ENCODE data around the gene FABP3. TPM values are rescaled to one million over a fixed set of nuclear protein-coding genes. Genes with fewer than 3 reads are reported as not detected.

FABP3 gene
- total RNA-seq, 4 donors from 2014 or later: 2.3 to 6.6 (median 5.4) TPM; not detected in 1

DNA sequence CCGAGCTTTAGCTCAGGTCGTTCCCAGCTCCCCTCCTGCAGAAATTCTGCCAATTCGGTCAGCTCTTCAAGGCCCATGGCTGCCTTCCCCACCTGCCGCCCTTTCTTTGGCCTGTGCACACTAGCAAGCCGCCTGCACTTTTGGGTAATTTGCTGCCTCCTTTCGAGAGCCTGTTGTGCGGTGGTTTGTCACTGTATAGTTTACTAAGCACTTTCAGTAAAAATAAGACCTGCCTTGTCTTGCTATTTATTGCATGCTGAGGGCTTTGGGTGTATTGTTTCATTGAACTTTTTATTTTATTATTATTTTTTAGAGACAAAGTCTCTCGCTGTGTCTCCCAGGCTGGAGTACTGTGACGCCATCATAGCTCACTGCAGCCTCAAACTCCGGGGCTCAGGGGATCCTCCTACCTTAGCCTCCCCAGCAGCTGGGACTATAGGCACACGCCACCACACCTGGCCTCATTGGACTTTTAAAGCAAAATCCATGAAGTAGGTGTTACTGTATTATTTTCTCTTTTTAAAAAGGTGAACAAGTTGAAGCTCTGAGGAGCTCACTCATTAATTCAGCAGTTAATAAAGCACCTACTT lies 1.1 kb upstream of the FABP3 start:
- no peak for DNase-seq
- H3K4me3 ChIP-seq (replicated peaks in 1 of 3): peak overlapping the region in 1 of 3 donors; percentile 31
- no peaks in the 10 kb centered on the region for H3K9me3 ChIP-seq
- no peaks in the 10 kb centered on the region for H3K36me3 ChIP-seq
- H3K4me1 ChIP-seq: peaks cover 31 to 49% of the 10 kb centered on the region in 2 donors
- 35% methylated on average over 11 of the region's 11 CpGs for WGBS, 2 donors
- TF ChIP-seq, protein P1, sequence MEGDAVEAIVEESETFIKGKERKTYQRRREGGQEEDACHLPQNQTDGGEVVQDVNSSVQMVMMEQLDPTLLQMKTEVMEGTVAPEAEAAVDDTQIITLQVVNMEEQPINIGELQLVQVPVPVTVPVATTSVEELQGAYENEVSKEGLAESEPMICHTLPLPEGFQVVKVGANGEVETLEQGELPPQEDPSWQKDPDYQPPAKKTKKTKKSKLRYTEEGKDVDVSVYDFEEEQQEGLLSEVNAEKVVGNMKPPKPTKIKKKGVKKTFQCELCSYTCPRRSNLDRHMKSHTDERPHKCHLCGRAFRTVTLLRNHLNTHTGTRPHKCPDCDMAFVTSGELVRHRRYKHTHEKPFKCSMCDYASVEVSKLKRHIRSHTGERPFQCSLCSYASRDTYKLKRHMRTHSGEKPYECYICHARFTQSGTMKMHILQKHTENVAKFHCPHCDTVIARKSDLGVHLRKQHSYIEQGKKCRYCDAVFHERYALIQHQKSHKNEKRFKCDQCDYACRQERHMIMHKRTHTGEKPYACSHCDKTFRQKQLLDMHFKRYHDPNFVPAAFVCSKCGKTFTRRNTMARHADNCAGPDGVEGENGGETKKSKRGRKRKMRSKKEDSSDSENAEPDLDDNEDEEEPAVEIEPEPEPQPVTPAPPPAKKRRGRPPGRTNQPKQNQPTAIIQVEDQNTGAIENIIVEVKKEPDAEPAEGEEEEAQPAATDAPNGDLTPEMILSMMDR (IDR thresholded peaks at IDR 0.05): no peak
- peak overlapping the region; percentile 91 to 99 (median 96) for H3K27ac ChIP-seq
- H3K27me3 ChIP-seq: no peaks in the 10 kb centered on the region
- intact Hi-C loops (cut with DNase I): no loop called here

DNA sequence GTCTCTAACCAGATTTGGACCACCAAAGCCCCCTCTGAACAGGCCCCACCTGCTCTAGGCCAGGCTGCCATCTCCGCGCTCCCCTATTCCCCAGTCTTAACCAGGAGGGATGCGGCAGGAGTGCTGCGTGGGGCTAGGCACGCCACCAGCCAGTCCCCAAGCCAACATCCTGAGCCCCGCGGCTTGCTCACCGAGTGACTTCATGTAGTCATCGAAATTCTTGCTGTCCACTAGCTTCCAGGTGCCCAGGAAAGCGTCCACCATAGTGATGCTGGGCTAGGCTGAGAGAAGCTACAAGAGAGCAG lies 173 bp downstream of the FABP3 start:
- H3K4me3 ChIP-seq (replicated peaks in 1 of 3): peak overlapping the region in 1 of 3 donors; percentile 31
- intact Hi-C loops (cut with DNase I): no loop called here
- TF ChIP-seq POLR2A (IDR thresholded peaks at IDR 0.05): no peak
- TF ChIP-seq, protein P1 (IDR thresholded peaks at IDR 0.05): no peak
- WGBS, 2 donors: 77 to 90% methylated on average over 5 to 10 of the region's 10 CpGs
- no peaks in the 10 kb centered on the region for H3K9me3 ChIP-seq
- no peak for DNase-seq
- no peaks in the 10 kb centered on the region for H3K36me3 ChIP-seq
- peaks cover 42 to 62% of the 10 kb centered on the region in 2 donors for H3K4me1 ChIP-seq
- H3K27ac ChIP-seq: peak overlapping the region; percentile 91 to 99 (median 96)
- H3K27me3 ChIP-seq: no peaks in the 10 kb centered on the region

- WGBS, 2 donors: 94 to 95% methylated on average over 3 of the region's 3 CpGs
- H3K4me3 ChIP-seq (replicated peaks in 1 of 3): no peak overlapping the region
Measured at GRCh38 chr1:31372051-31372450, 825 bp downstream of the FABP3 start.

DNA sequence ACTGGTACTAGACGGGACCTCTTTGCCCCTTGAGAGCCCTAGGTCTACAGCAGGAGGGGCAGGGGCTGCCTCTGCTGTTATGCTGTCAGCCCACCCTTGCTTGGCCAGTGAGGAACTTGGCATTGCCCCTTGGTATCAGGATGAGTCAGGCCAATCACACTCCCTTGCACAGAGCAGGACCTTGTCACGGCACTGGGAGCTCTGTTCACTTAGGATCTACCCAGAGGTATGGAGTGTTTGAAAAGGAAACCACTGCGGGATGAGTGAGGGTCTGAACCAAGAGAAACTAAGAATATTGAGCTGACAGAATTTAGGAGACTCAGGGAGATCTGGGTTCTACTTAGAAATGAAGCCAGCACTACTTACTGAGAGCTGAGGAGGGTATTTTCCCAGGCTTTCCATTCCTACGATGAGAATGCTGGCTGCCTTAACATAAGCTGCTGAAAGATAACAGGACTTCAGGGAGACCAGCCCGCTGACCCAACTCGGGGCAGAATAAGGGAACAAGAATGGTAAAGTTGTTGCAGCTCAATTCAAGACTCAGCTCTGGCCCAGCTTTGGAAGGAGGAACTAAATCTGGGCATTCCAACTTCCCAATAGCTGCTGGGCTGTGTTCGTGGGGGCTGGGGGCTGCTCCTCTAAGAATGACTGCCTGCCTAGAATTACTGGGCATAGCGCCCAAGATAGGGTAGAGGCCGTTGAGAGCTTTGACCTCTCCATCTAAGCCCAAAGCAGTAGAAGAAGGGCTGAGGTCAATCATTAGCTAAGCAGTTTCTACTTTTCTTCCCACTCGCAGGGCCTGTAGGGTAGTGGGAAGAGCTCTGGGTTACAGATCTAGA lies 1.5 kb downstream of the FABP3 start:
- intact Hi-C loops (cut with DNase I): no loop called here
- H3K27ac ChIP-seq: peak overlapping the region; percentile 91 to 99 (median 96)
- no peaks in the 10 kb centered on the region for H3K27me3 ChIP-seq
- H3K36me3 ChIP-seq: no peaks in the 10 kb centered on the region
- WGBS, 2 donors: 64 to 67% methylated on average over 10 of the region's 10 CpGs
- H3K4me1 ChIP-seq: peaks cover 42 to 69% of the 10 kb centered on the region in 2 donors
- H3K4me3 ChIP-seq (replicated peaks in 1 of 3): no peak overlapping the region
- DNase-seq: peak in 1 of 2 donors; percentile 13
- no peaks in the 10 kb centered on the region for H3K9me3 ChIP-seq
- TF ChIP-seq, protein P1 (IDR thresholded peaks at IDR 0.05): no peak
- TF ChIP-seq POLR2A (IDR thresholded peaks at IDR 0.05): no peak

More at GRCh38 chr1:31372051-31372450, 825 bp downstream of the FABP3 start:
- no peak for TF ChIP-seq POLR2A (IDR thresholded peaks at IDR 0.05)
- TF ChIP-seq, protein P1 (IDR thresholded peaks at IDR 0.05): no peak
- Histone ChIP-seq H3K9me3 (no peaks in the 10 kb centered on the region), H3K27ac (peak overlapping the region; percentile 91 to 99 (median 96)), H3K27me3 (no peaks in the 10 kb centered on the region), H3K36me3 (no peaks in the 10 kb centered on the region), H3K4me1 (peaks cover 42 to 64% of the 10 kb centered on the region in 2 donors)
- intact Hi-C loops (cut with DNase I): no loop called here
- no peak for DNase-seq

DNA sequence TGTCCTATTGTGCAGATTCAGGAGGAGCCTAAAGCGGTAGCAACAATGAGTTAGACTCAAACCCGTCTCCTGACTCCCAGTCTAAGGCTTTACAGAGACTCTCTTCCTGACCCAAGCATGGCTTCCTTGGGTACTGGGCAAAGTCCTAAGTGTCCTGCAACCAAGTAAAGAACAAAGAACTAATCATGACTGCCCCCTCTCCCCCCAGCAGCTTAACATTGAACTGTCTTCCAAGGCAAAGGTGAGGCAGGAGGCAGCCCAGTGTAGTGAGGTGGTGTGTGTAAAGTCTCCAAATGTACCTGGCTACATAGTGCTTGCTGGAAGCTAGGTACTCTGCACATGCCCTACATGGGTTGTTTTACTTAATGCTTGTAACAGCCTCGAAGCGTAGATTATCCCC lies 2.3 kb downstream of the FABP3 start:
- H3K36me3 ChIP-seq: no peaks in the 10 kb centered on the region
- TF ChIP-seq, protein P1 (IDR thresholded peaks at IDR 0.05): no peak
- no peak for TF ChIP-seq POLR2A (IDR thresholded peaks at IDR 0.05)
- intact Hi-C loops (cut with DNase I): no loop called here
- H3K9me3 ChIP-seq: no peaks in the 10 kb centered on the region
- H3K27me3 ChIP-seq: no peaks in the 10 kb centered on the region
- no peak overlapping the region for H3K4me3 ChIP-seq (replicated peaks in 1 of 3)
- H3K4me1 ChIP-seq: peaks cover 49 to 77% of the 10 kb centered on the region in 2 donors
- peak overlapping the region; percentile 87 to 99 (median 96) for H3K27ac ChIP-seq
- WGBS, 2 donors: 94 to 100% methylated on average over 3 to 4 of the region's 4 CpGs
- no peak for DNase-seq
